BJ (cell line): ENCODE data around the gene COPG2. TPM values are rescaled to one million over a fixed set of nuclear protein-coding genes. Genes with fewer than 3 reads are reported as not detected.

Experiments used
- polyA plus RNA-seq: library from polyadenylated mRNA; depleted of rRNA; stranded (reverse); fragments of >200 nt; gene quantifications from 2 replicates; pipeline ENCODE4 v1.2.3, GENCODE V29; 2011; rRNA removed
- small RNA-seq: library from RNA; depleted of rRNA; stranded (forward); fragments of <200 nt; gene quantifications from one replicate; pipeline ENCODE3, GENCODE V24; 2012; ENCODE audit warnings: low replicate concordance, low read depth; ENCODE audit not compliant: insufficient read length

The COPG2 gene
- polyA plus RNA-seq, 1 experiment, result 22.1 TPM

Small RNA genes within 50 kb of the gene (small RNA-seq; reads per million reads assigned to genes)
- not detected for gene MIR335
- not detected for gene RF02148
- gene RF02149, result not detected
- gene RF02150, result not detected
- gene RNA5SP246, result not detected

Other genes starting within 250 kb of the COPG2 start
- gene CEP41, start 227.7 kb downstream of the COPG2 start, polyA plus RNA-seq, result 24.2 and 24.5 TPM in 2 replicates
- gene MEST, start 176.7 kb downstream of the COPG2 start, polyA plus RNA-seq, result 122 and 133 TPM in 2 replicates
- not detected in 2 replicates for gene TSGA13, start 17.8 kb upstream of the COPG2 start, polyA plus RNA-seq
- gene KLF14, start 65.5 kb upstream of the COPG2 start, polyA plus RNA-seq, result not detected in 2 replicates